Measurements from ENCODE around the gene FAM184A. TPM values are rescaled to one million over a fixed set of nuclear protein-coding genes. Genes with fewer than 3 reads are reported as not detected.

Gene FAM184A
- total RNA-seq, 1 donor from 2014 or later: 24.8 TPM

DNA sequence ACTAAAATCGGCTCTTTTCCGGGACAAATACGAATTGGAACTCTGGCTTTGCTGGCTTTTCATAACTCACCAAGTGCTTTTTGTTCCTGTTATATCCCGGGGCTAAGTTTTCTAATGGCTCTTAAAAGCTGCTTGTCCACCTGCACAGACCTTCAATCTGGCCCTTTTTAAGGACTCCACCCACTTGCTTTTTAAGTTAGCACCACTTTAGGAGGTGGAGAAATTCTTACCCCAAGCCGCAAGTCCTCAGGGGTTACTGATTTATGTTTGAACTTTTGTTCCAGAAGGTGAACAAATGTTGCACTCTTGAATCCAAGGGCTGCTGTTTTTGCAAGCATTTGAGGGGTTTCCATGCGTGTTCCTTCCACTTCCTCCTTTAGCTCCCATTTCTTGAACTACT, 37.8 kb downstream of the FAM184A start:
- TF ChIP-seq, protein P1, sequence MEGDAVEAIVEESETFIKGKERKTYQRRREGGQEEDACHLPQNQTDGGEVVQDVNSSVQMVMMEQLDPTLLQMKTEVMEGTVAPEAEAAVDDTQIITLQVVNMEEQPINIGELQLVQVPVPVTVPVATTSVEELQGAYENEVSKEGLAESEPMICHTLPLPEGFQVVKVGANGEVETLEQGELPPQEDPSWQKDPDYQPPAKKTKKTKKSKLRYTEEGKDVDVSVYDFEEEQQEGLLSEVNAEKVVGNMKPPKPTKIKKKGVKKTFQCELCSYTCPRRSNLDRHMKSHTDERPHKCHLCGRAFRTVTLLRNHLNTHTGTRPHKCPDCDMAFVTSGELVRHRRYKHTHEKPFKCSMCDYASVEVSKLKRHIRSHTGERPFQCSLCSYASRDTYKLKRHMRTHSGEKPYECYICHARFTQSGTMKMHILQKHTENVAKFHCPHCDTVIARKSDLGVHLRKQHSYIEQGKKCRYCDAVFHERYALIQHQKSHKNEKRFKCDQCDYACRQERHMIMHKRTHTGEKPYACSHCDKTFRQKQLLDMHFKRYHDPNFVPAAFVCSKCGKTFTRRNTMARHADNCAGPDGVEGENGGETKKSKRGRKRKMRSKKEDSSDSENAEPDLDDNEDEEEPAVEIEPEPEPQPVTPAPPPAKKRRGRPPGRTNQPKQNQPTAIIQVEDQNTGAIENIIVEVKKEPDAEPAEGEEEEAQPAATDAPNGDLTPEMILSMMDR (IDR thresholded peaks at IDR 0.05): no peak
- TF ChIP-seq EZH2phosphoT487 (IDR thresholded peaks at IDR 0.05): no peak
- no peak for TF ChIP-seq EZH2 (IDR thresholded peaks at IDR 0.05)
- Mint-ChIP-seq H3K27me3 (ENCODE audit: insufficient read depth, low read depth) (peaks cover 6% of the 10 kb centered on the region), H3K27ac (no peak overlapping the region), H3K4me1 (peaks cover 2% of the 10 kb centered on the region), H3K4me3 (no peak overlapping the region), H3K36me3 (peaks cover 2% of the 10 kb centered on the region), H3K9me3 (peaks cover 2% of the 10 kb centered on the region)
- H4K20me1 ChIP-seq (ENCODE audit: low read depth): no peaks in the 10 kb centered on the region
- H3K27ac ChIP-seq: no peak overlapping the region
- H3K4me3 ChIP-seq: no peak overlapping the region
- H3K9me3 ChIP-seq (ENCODE audit: low read depth): no peaks in the 10 kb centered on the region
- H3K4me1 ChIP-seq: peaks cover 17% of the 10 kb centered on the region
- no peak overlapping the region for H3K9ac ChIP-seq
- H3K27me3 ChIP-seq: no peaks in the 10 kb centered on the region
- DNase-seq (ENCODE audit: low spot score): no peak
- H3F3A ChIP-seq (ENCODE audit: low read depth): peaks cover 11% of the 10 kb centered on the region
- no peak overlapping the region for H3K4me2 ChIP-seq
- H3K36me3 ChIP-seq: no peaks in the 10 kb centered on the region
- no peak overlapping the region for H2AFZ ChIP-seq (replicated peaks)
- H3K79me2 ChIP-seq (ENCODE audit: low read depth): no peaks in the 10 kb centered on the region

DNA sequence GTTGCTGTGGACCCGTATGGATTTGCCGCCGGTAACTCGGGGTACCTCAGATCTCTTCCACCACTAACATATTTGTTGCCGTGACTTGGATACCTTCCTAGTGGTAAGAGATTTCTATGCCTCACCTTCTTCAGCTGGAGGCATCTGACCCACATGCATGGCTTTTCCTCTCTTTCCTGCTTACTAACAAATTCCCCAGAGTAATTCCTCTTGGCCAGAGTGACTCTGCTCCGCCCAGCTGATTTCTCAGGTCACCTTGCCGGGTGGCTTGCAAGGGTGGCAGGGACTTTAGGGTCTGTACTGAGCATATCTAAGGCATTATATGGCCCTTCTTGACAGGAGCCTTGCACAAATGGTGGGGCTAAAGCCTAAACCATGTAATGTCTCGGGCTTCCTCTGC, 38.2 kb downstream of the FAM184A start:
- no peak overlapping the region for H3K4me2 ChIP-seq
- peaks cover 2% of the 10 kb centered on the region for H3K9me3 Mint-ChIP-seq
- H3K4me3 ChIP-seq: no peak overlapping the region
- no peaks in the 10 kb centered on the region for H3K79me2 ChIP-seq (ENCODE audit: low read depth)
- peaks cover 5% of the 10 kb centered on the region for H3K4me1 Mint-ChIP-seq
- H3K27ac ChIP-seq: no peak overlapping the region
- peaks cover 4% of the 10 kb centered on the region for H3K27me3 Mint-ChIP-seq (ENCODE audit: insufficient read depth, low read depth)
- H3K27me3 ChIP-seq: no peaks in the 10 kb centered on the region
- H3K9ac ChIP-seq: no peak overlapping the region
- H3K4me3 Mint-ChIP-seq: no peak overlapping the region
- no peak overlapping the region for H2AFZ ChIP-seq (replicated peaks)
- H4K20me1 ChIP-seq (ENCODE audit: low read depth): no peaks in the 10 kb centered on the region
- no peak for DNase-seq (ENCODE audit: low spot score)
- H3K36me3 ChIP-seq: no peaks in the 10 kb centered on the region
- TF ChIP-seq EZH2 (IDR thresholded peaks at IDR 0.05) (no peak), EZH2phosphoT487 (IDR thresholded peaks at IDR 0.05) (no peak)
- TF ChIP-seq, protein P1 (IDR thresholded peaks at IDR 0.05): no peak
- peaks cover 11% of the 10 kb centered on the region for H3F3A ChIP-seq (ENCODE audit: low read depth)
- H3K9me3 ChIP-seq (ENCODE audit: low read depth): no peaks in the 10 kb centered on the region
- H3K36me3 Mint-ChIP-seq: peaks cover 2% of the 10 kb centered on the region
- no peak overlapping the region for H3K27ac Mint-ChIP-seq
- peaks cover 21% of the 10 kb centered on the region for H3K4me1 ChIP-seq

DNA sequence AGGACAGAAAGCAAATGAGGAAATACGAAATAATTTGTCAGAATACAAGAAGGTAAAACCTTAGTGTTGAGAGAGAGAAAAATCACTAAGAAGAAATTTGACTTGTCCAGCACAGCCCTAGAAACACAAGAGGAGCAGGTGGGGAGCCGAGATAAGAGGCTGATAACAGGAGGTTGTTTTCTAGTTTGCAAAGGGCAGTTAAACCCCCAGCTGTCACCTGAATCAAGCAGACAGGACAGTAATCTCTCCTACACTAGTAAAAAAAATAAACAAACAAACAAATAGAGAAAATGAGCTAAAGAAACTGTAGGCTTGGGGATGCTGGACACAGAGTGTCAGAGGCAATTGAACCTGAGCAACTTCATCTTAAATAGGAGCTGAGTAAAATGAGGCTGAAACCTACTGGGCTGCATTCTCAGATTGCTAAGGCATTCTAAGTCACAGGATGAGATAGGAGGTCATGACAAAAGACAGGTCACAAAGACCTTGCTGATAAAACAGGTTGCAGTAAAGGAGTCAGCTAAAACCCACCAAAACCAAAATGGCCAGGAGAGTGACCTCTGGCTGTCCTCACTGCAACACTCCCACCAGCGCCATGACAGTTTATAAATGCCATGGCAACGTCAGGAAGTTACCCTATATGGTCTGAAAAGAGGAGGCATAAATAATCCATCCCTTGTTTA, 40.4 kb downstream of the FAM184A start:
- Histone ChIP-seq H3K4me1 (peaks cover 23% of the 10 kb centered on the region), H3K27me3 (no peaks in the 10 kb centered on the region), H3K9me3 (ENCODE audit: low read depth) (no peaks in the 10 kb centered on the region), H3K9ac (no peak overlapping the region), H3K79me2 (ENCODE audit: low read depth) (no peaks in the 10 kb centered on the region), H2AFZ (replicated peaks) (no peak overlapping the region), H3K27ac (no peak overlapping the region), H4K20me1 (ENCODE audit: low read depth) (no peaks in the 10 kb centered on the region), H3F3A (ENCODE audit: low read depth) (peaks cover under 1% of the 10 kb centered on the region), H3K4me3 (no peak overlapping the region), H3K4me2 (no peak overlapping the region), H3K36me3 (no peaks in the 10 kb centered on the region)
- Mint-ChIP-seq H3K9me3 (peaks cover 1% of the 10 kb centered on the region), H3K4me1 (peaks cover 13% of the 10 kb centered on the region), H3K27me3 (ENCODE audit: insufficient read depth, low read depth) (peaks cover 4% of the 10 kb centered on the region), H3K4me3 (no peak overlapping the region), H3K27ac (no peak overlapping the region), H3K36me3 (peaks cover 1% of the 10 kb centered on the region)
- TF ChIP-seq, protein P1 (IDR thresholded peaks at IDR 0.05): no peak
- TF ChIP-seq EZH2phosphoT487 (IDR thresholded peaks at IDR 0.05) (no peak), EZH2 (IDR thresholded peaks at IDR 0.05) (no peak)
- no peak for DNase-seq (ENCODE audit: low spot score)

Data from neural progenitor cell (in vitro differentiated cells).